Endometrium (tissue), 2 donors: Measurements from ENCODE around the gene SURF1.
"Not testable (repeated sequence)": the region's sequence is repeated elsewhere in the genome, so short reads cannot be mapped to it uniquely, and the experiment has no call there.

Experiments
- FAIRE-seq: peaks from 2 replicates; lab custom pipeline; 2012; peaks lifted over from hg19 to GRCh38; lab: Jason Lieb, UNC
- donor health status: control.
- donor health status: control.

The SURF1 gene

GRCh38 chr9:133321411-133321935 is 34.8 kb downstream of the SURF1 start:
- FAIRE-seq = no peak

GRCh38 chr9:133320421-133320881 is 35.8 kb downstream of the SURF1 start:
- FAIRE-seq = no peak

GRCh38 chr9:133317551-133317950 is 38.7 kb downstream of the SURF1 start:
- not testable (repeated sequence) for FAIRE-seq

- FAIRE-seq = no peak
Observed at GRCh38 chr9:133315997-133316396, 40.3 kb downstream of the SURF1 start.

GRCh38 chr9:133309608-133310007 is 46.7 kb downstream of the SURF1 start:
- no peak for FAIRE-seq

- FAIRE-seq = no peak
Observed at GRCh38 chr9:133307301-133307700, 49.0 kb downstream of the SURF1 start.

GRCh38 chr9:133306242-133307204 is 49.8 kb downstream of the SURF1 start:
- no peak for FAIRE-seq

- no peak for FAIRE-seq
Observed at GRCh38 chr9:133305731-133306130, 50.6 kb downstream of the SURF1 start.

- no peak for FAIRE-seq
Observed at GRCh38 chr9:133304477-133305377, 51.6 kb downstream of the SURF1 start.

- FAIRE-seq = no peak
Observed at GRCh38 chr9:133304158-133304470, 52.2 kb downstream of the SURF1 start.

- no peak for FAIRE-seq
Observed at GRCh38 chr9:133303266-133304157, 52.8 kb downstream of the SURF1 start.
